Activated CD4-positive, alpha-beta T cell treated with anti-CD3 and anti-CD28 coated beads, Interleukin-2, Interleukin-4, amounts not matched to agents 100 ng/mL and 50 ng/mL, durations not matched to agents 16 hours and 8 hours (primary cell): ENCODE data around the gene KAT6B.
A peak's percentile ranks its signal among the peaks of the same experiment; 100 is the strongest.

Experiments used
- DNase-seq: peaks from one replicate; pipeline ENCODE4 v3.0.0-alpha.2; 2020; ENCODE audit warnings: low spot score

Gene KAT6B

DNA sequence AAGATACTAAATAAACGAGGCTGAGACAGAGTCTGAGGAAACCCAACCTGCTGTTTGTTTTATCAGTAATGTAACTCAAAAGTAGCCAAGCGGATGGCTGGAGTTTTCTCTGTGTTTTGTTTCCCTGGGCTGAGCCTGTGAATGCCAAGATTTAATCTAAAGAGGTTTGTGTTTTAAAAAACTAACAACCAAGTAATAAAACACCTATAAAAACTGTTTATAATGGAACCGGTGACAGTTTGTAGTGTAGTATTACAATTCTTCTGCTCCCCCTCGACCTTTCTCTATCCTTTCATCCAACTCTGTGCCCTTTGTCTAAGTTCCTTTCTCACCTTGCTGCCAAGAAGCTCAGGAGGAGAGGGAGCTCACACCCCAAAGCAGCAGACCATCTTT is 2.6 kb upstream of the KAT6B start:
- DNase-seq, result no peak

GRCh38 chr10:74824184-74824899 is 2.1 kb upstream of the KAT6B start:
- DNase-seq, result no peak

GRCh38 chr10:74824900-74825370 is 1.5 kb upstream of the KAT6B start:
- peak; percentile 26 for DNase-seq

- no peak for DNase-seq
Measured at GRCh38 chr10:74825371-74826141, 844 bp upstream of the KAT6B start.

DNA sequence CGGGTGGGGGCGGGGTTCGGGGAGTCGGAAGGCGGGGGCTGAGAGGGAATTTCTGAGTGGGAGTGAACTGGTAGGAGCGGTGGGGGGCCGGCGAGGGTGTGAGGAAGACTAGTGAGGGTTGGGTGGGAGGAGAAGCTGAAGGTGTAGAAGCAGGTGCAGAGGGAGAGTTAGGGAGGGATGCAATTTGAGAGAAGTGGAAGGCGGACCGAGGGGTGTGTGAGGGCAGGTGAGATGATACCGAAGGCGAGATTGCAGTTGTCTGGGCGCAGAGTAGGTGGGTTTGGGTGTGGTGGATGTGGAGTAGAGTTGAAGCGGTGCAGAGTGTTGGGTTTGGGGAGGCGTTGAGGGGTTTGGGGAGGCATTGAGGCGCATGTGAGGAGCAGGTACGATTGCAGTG is 643 bp downstream of the KAT6B start:
- no peak for DNase-seq

DNA sequence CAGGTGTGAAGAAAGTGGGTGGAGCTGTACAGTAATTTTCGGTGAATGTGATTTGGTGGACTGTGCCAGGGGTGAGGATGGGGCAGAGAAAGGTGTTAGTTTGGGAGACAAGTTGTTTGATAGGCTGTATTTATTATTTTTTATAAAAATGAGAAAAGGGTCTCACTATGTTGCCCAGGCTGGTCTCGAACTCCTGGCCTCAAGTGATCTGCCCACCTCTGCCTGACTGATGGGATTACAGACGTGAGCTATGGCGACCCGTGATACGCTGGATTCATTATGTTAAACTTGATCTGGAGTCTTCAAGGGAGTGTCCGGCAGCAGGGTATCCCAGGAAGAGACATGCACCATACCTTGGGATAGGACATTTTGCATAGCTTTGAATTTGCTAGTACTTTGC is 1.3 kb downstream of the KAT6B start:
- DNase-seq, result no peak

GRCh38 chr10:74828946-74829345 is 2.5 kb downstream of the KAT6B start:
- no peak for DNase-seq

GRCh38 chr10:74831518-74832120 is 5.2 kb downstream of the KAT6B start:
- no peak for DNase-seq

DNA sequence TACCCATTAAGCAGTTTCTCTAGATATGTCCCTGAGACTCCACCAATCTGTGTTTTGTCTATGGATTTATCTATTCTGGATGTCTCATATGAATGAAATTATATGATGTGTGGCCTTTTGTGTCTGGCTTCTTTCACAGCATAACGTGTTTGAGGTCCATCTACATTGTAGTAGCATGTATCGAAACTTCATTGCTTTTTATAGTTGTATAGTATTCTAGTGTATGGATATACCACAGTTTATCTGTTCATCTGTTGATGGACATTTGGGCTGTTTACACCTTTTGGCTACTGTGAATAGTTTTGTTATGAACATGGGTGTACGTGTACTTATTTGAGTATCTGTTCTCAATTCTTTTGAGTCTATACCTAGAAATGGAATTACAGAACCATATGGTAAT is 9.6 kb downstream of the KAT6B start:
- no peak for DNase-seq

- DNase-seq, result no peak
Measured at GRCh38 chr10:74836877-74837276, 10.5 kb downstream of the KAT6B start.

GRCh38 chr10:74837743-74838142 is 11.3 kb downstream of the KAT6B start:
- no peak for DNase-seq

DNA sequence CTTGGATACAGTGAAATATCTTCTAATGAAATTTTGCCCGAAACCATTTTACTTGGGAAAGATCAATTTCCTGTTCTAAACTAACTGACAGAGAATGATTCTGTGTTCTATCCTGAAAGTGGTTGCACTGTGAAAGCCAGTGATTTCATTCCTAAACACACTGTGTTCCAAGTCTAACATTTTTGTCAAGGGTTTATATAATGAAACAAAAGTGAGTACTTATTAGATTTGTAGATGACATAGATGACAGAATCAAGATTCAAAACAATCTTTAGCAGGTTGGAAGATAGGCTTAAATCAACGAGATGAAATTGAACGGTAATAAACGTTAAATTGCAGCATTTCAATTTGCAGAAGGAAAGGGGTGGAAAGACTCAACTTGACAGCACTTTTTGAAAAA is 13.3 kb downstream of the KAT6B start:
- DNase-seq, result no peak

DNA sequence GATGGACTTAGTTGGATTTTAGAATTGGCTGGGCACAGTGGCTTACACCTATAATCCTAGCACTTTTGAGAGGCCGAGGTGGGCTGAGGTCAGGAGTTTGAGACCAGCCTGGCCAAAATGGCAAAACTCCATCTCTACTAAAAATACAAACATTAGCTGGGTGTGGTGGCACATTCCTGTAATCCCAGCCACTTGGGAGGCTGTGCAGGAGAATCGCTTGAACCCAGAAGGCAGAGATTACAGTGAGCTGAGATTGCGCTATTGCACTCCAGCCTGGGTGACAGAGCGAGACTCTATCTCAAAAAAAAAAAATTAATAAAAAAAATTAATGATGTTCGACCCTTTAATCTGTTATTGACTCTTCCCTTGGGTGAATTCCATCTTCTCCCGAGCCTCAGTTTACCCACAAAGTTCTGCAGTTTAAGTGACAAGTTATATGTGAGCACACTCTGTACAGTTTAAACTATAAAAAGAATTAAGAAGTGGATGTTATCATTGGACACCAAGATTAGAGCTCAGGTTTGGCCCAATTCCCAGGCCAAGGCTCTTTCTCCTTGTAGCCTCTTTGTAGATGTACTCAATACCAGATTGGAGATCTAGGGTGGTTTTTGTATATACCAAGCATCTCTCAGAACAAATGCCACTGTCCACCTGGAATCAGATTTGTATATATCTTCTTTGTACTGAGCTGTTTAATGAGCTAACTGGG is 15.0 kb downstream of the KAT6B start:
- no peak for DNase-seq

DNA sequence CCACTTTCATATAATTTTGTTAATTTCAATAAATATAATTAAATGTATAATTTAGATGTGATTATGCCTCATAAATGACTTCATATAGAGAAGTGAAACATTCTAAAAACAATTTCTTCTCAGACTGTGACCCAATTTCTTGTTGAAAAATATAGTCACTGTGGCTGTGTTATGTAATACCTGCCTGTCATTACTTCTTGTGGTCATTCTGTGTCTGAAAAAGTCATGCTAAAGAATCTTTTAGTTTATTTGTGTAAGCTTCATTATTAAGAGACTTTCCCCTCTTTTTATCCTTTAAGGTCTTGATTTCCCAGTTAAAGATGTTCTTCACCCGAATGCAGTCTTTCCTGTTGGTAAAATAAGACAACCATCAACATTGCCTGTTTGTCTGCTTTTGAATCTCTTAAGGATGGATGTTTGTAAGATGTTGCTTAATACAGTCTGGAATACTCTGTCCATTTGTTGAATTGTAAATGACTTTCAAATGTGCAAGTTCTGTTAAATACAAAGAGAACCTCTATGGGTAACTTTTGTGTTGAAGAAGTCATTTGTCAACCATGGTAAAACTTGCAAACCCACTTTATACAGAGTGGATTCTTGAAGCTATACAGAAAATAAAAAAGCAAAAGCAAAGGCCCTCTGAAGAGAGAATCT is 16.0 kb downstream of the KAT6B start:
- DNase-seq, result no peak

GRCh38 chr10:74846958-74847357 is 20.6 kb downstream of the KAT6B start:
- no peak for DNase-seq

DNA sequence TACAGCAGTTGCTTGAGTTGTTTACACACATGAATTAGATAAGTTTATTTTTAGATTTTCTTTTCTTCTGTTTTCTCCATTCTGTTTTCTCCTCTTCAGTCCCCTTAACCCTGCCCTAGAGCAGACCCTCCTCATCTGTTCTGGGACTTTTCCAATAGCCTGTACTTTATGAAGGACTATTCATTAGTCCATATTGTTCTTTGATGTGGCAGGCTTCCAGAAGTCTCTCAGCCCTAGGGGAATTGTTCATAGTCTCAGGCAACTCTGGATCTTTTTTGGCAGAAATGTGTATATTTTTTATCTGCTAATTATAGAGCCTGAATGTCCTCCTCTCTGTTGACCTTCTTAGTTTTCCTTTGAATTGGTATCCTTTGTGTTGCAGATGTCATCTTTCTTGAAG is 25.4 kb downstream of the KAT6B start:
- DNase-seq, result no peak

GRCh38 chr10:74852381-74852780 is 26.0 kb downstream of the KAT6B start:
- no peak for DNase-seq

DNA sequence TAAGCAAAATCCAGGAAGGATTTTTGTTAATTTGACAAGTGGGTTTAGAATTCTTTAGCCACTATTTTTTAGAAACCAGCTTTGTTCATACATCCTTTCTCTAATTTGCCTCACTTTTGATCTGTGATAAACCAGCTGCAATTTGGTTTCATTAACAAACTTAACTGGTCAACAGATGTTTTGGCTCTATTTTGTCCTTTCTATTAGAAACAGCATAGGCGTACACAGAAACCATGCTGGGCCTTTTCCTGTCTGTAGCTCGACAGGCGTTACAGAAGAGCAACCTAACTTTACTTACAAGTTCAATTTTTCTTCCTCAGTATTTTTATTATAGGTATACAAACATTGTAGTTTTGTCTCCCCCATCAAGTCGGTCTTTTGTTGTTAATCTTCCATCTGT is 28.2 kb downstream of the KAT6B start:
- no peak for DNase-seq

DNA sequence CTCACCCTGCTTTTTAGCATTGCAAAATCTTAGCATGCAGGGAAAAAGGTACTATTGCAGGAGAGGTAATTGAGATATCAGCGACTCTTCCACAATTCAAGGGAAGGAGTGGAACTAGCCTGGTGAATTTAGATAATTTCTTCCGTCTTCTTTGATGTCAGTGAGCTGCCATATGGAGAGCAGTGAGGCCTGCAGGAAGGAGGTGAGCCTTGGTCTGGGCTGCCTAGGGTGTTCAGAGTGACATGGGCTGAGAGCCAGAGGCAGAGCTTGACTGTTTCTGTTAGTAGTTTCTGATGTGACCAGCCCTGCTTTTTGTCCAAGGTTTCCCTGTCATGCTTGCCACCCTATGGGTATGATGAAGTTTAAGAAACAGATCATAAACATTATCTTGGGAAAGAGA is 28.6 kb downstream of the KAT6B start:
- no peak for DNase-seq

GRCh38 chr10:74855439-74855838 is 29.0 kb downstream of the KAT6B start:
- no peak for DNase-seq

DNA sequence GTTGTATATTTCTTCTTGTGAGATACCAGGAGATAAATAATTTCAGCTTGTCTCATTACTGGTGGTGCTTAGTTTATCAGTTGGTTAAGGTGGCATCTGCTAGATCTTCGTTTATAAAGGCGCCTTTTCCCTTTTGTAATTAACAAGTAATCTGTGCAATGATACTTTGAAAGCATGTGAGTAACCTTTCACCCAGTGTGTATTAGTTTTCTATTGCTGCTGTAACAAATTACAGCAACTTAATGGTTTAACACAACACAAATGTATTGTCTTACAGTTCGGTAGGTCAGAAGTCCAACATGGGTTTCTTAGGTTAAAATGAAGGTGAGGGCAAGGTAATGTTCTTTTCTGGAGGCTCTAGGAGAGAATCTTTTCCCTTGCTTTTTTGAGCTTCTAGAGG is 30.5 kb downstream of the KAT6B start:
- no peak for DNase-seq

DNA sequence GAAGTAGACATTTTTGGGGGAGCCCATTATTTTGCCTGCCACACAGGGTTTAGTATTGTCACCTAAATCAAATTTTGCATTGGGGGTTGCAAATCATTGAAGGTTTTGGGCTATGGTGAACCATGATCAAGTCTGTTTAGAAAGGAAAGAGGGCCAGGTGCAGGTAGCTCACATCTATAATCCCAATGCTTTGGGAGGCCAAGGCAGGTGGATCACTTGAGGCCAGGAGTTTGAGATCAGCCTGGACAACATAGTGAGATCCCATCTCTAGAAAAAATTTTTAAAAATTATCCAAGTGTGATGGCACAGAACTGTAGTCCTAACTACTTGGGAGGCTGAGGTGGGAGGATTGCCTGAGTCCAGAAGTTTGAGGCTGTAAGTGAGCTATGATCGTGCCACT is 31.2 kb downstream of the KAT6B start:
- no peak for DNase-seq
